ENCODE data around the gene CDH13.

DNA sequence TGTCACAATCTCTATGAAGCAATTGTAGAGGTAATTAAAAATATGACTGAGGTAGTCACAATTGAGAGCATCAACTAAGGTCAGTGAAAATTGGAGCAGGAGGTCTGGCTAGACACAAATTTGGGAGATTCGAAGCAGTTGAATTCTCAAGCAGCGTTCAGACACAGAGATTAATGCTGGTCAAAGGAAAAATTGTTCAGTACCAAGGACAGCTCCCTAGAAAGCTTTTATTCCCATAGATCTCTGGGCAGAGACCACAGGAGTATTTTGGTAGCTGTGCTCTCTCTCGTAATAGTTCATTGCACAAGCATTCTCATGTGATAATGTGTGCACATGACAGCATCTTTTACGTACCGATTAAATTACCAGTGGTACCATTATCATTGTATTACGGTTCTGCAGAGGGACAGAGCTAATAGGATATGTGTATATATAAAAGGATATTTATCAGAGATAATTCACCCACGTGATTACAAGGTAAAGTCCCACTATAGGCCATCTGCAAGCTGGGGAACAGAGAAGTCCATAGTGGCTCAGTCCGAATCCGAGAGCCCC, 793.5 kb downstream of the CDH13 start:
- TF ChIP-seq, protein P1, sequence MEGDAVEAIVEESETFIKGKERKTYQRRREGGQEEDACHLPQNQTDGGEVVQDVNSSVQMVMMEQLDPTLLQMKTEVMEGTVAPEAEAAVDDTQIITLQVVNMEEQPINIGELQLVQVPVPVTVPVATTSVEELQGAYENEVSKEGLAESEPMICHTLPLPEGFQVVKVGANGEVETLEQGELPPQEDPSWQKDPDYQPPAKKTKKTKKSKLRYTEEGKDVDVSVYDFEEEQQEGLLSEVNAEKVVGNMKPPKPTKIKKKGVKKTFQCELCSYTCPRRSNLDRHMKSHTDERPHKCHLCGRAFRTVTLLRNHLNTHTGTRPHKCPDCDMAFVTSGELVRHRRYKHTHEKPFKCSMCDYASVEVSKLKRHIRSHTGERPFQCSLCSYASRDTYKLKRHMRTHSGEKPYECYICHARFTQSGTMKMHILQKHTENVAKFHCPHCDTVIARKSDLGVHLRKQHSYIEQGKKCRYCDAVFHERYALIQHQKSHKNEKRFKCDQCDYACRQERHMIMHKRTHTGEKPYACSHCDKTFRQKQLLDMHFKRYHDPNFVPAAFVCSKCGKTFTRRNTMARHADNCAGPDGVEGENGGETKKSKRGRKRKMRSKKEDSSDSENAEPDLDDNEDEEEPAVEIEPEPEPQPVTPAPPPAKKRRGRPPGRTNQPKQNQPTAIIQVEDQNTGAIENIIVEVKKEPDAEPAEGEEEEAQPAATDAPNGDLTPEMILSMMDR (conservative IDR thresholded peaks at IDR 0.05; ENCODE audit: low read depth, low read length), result no peak
- TF ChIP-seq EZH2 (IDR thresholded peaks at IDR 0.05; ENCODE audit: borderline replicate concordance, low read depth, low read length, poor library complexity, severe bottlenecking), result no peak

Data from A673 (cell line).